Endodermal cell (in vitro differentiated cells): Measurements from ENCODE around the gene TBC1D19. TPM values are rescaled to one million over a fixed set of nuclear protein-coding genes. Genes with fewer than 3 reads are reported as not detected.

Source experiments
- DNase-seq: peaks from one replicate; pipeline ENCODE4 v3.0.0-alpha.2; 2017
- H3K27ac ChIP-seq: 2 replicates; pipeline ENCODE4 v1.5.1; 2013; ENCODE audit warnings: mild to moderate bottlenecking, low read depth, low read length, moderate library complexity
- H3K27me3 ChIP-seq: 2 replicates; pipeline ENCODE4 v1.6.1; 2013; ENCODE audit warnings: mild to moderate bottlenecking, low read length, moderate library complexity; ENCODE audit not compliant: insufficient read depth, control insufficient read depth, poor library complexity, severe bottlenecking
- H3K36me3 ChIP-seq: 2 replicates; pipeline ENCODE4 v1.7.0; 2013; ENCODE audit warnings: mild to moderate bottlenecking, low read length, moderate library complexity; ENCODE audit not compliant: control insufficient read depth, insufficient read depth
- H3K4me1 ChIP-seq: one replicate; pipeline ENCODE4 v1.7.0; 2013; ENCODE audit warnings: low read length; ENCODE audit not compliant: control insufficient read depth, insufficient read depth
- H3K4me3 ChIP-seq: 2 replicates; pipeline ENCODE4 v1.5.1; 2013; ENCODE audit warnings: mild to moderate bottlenecking, low read length, moderate library complexity
- H3K9ac ChIP-seq: 2 replicates; pipeline ENCODE4 v1.6.1; 2013; ENCODE audit warnings: mild to moderate bottlenecking, low read length, moderate library complexity; ENCODE audit not compliant: poor library complexity, severe bottlenecking; ENCODE audit errors: extremely low read depth
- H3K9me3 ChIP-seq: 2 replicates; pipeline ENCODE4 v1.6.1; 2013; ENCODE audit warnings: mild to moderate bottlenecking, low read length, moderate library complexity; ENCODE audit not compliant: control insufficient read depth
- H3K27ac Mint-ChIP-seq: 2 replicates; pipeline ENCODE4 v1.8.0; 2020; ENCODE audit warnings: mixed read lengths
- H3K27me3 Mint-ChIP-seq: 2 replicates; pipeline ENCODE4 v1.8.0; 2021; ENCODE audit warnings: mild to moderate bottlenecking, mixed read lengths; ENCODE audit not compliant: insufficient read depth
- H3K36me3 Mint-ChIP-seq: 2 replicates; pipeline ENCODE4 v1.8.0; 2020; ENCODE audit warnings: low read depth, mixed read lengths
- H3K4me1 Mint-ChIP-seq: 2 replicates; pipeline ENCODE4 v1.8.0; 2020; ENCODE audit warnings: mixed read lengths
- H3K4me3 Mint-ChIP-seq: 2 replicates; pipeline ENCODE4 v1.8.0; 2020; ENCODE audit warnings: mild to moderate bottlenecking, moderate library complexity, mixed read lengths
- H3K9me3 Mint-ChIP-seq: 2 replicates; pipeline ENCODE4 v1.8.0; 2020; ENCODE audit warnings: mild to moderate bottlenecking, mixed read lengths
- WGBS, 2 experiments: methylation state at CpG; one replicate each; pipeline versions ENCODE4 v1.1.5 to v1.1.7; 2013; ENCODE audit warnings: missing lambda C conversion rate in 2 of 2, mixed read lengths in 1 of 2; ENCODE audit not compliant: insufficient coverage in 1 of 2, insufficient read length in 1 of 2; 5-methylcytosine and 5-hydroxymethylcytosine counted together
- total RNA-seq, 2 donors: library from RNA; stranded (reverse); fragmentation: NEBNext Ultra II Directional in 1 of 2; extraction: Animal tissue kit (Norgen Biotek cat#: 25700) in 1 of 2; gene quantifications; 2 replicates in 1 of 2; 3 replicates in 1 of 2; pipeline ENCODE4 v1.2.1, GENCODE V29; 2021
- TF ChIP-seq, protein P1 (sequence below): fragments of 200-600 bp; sonication (generic); conservative IDR thresholded peaks from 2 replicates; pipeline ENCODE4 v1.5.0; 2021; ENCODE audit warnings: antibody characterized with exemption, mild to moderate bottlenecking

Gene TBC1D19
- total RNA-seq, 2 donors from 2014 or later: 7.0 to 9.9 TPM

DNA sequence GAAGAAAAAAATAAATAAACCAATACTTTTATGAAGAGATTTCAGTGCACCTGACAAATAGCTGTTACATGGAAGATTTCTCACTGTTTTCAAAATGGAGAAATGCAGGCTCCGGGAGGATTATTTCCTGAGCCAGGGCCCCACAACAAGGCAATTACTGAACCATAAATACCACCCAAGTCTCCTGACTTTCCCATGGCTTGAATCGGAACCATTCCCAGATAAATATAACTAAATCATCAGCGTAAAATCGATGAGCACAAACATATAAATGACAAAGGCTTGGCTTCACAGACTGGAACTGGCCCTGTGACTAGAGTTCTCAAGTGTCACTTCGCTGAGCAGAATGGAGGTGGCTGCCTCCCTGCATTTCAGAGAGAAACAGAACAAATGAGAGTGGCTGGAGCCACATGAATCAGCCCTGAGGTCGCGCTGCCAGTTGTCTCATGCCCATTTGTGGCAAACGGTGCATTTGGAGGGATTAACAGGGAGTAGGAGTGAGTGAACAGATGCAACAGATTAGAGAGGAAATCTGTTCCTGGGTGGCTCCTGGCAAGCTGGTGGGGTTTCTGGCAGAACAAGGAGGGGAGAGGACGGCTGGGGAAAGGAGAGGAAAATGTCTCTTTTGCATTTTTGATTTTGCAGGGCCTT, 219.5 kb downstream of the TBC1D19 start:
- no peak for DNase-seq
- peaks cover 3% of the 10 kb centered on the region for H3K9me3 Mint-ChIP-seq
- TF ChIP-seq, protein P1, sequence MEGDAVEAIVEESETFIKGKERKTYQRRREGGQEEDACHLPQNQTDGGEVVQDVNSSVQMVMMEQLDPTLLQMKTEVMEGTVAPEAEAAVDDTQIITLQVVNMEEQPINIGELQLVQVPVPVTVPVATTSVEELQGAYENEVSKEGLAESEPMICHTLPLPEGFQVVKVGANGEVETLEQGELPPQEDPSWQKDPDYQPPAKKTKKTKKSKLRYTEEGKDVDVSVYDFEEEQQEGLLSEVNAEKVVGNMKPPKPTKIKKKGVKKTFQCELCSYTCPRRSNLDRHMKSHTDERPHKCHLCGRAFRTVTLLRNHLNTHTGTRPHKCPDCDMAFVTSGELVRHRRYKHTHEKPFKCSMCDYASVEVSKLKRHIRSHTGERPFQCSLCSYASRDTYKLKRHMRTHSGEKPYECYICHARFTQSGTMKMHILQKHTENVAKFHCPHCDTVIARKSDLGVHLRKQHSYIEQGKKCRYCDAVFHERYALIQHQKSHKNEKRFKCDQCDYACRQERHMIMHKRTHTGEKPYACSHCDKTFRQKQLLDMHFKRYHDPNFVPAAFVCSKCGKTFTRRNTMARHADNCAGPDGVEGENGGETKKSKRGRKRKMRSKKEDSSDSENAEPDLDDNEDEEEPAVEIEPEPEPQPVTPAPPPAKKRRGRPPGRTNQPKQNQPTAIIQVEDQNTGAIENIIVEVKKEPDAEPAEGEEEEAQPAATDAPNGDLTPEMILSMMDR: no peak

DNA sequence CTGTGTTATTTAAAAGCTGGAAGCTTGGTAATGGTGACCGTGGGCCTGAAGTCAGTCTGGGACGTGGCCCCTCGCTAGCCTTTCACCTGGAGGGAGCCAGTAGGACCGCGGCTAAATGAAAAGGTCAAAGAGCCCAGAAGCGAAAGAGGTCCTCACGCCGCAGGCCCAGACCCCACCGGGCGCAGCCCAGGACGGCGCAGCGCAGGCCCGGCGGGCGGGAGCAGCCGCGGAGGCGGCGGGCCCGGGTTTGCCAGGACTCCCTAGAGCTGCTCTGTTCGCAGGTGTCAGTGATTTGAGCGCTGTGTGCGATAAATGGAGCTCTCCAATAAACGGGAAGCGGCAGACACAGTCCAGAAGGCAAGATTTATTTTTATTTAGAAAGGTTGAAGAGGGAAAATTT, 220.6 kb downstream of the TBC1D19 start:
- peaks cover 1% of the 10 kb centered on the region for H3K27me3 Mint-ChIP-seq
- 96 to 97% methylated on average over 24 to 26 of the region's 26 CpGs for WGBS, 2 experiments
- H3K27ac Mint-ChIP-seq: no peak overlapping the region
- no peak overlapping the region for H3K4me3 Mint-ChIP-seq
- TF ChIP-seq, protein P1: no peak
- H3K9me3 ChIP-seq: no peaks in the 10 kb centered on the region
- no peaks in the 10 kb centered on the region for H3K4me1 ChIP-seq
- no peak overlapping the region for H3K4me3 ChIP-seq
- H3K36me3 Mint-ChIP-seq: no peaks in the 10 kb centered on the region
- H3K27ac ChIP-seq: no peak overlapping the region
- no peak overlapping the region for H3K9ac ChIP-seq
- H3K9me3 Mint-ChIP-seq: peaks cover 3% of the 10 kb centered on the region
- no peak for DNase-seq
- H3K36me3 ChIP-seq: no peaks in the 10 kb centered on the region
- H3K27me3 ChIP-seq: no peaks in the 10 kb centered on the region
- peaks cover 7% of the 10 kb centered on the region for H3K4me1 Mint-ChIP-seq

More for the DNA sequence above, 219.5 kb downstream of the TBC1D19 start:
- Histone ChIP-seq H3K9me3 (no peaks in the 10 kb centered on the region), H3K9ac (no peak overlapping the region), H3K4me1 (no peaks in the 10 kb centered on the region), H3K4me3 (no peak overlapping the region), H3K27me3 (no peaks in the 10 kb centered on the region), H3K27ac (no peak overlapping the region), H3K36me3 (no peaks in the 10 kb centered on the region)
- H3K27ac Mint-ChIP-seq: no peak overlapping the region
- H3K4me1 Mint-ChIP-seq: peaks cover 7% of the 10 kb centered on the region
- 43 to 59% methylated on average over 4 to 9 of the region's 9 CpGs for WGBS, 2 experiments
- no peaks in the 10 kb centered on the region for H3K27me3 Mint-ChIP-seq
- H3K36me3 Mint-ChIP-seq: no peaks in the 10 kb centered on the region
- no peak overlapping the region for H3K4me3 Mint-ChIP-seq

DNA sequence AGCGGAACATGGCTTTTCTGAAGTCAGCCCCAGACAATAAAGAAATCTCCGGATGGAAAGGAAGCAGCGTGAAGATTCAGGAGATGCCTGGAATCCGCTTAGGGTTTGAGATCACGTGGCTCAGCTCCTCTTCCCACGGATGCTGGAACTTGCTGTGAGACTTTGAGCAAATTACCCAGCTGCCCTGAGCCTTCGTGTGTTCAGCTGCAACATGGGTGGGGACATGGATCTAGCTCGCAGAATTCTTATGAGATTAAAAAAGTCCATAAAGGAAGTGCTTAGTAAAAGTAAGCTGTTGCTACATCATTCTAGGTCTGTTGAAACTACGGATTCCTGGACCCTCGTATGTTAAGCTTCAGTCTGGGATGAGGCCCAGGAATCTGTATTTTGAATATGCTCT, 221.0 kb downstream of the TBC1D19 start:
- DNase-seq: no peak
- no peaks in the 10 kb centered on the region for H3K9me3 ChIP-seq
- no peak overlapping the region for H3K27ac ChIP-seq
- no peak overlapping the region for H3K9ac ChIP-seq
- no peaks in the 10 kb centered on the region for H3K4me1 ChIP-seq
- peaks cover 1% of the 10 kb centered on the region for H3K27me3 Mint-ChIP-seq
- peaks cover 3% of the 10 kb centered on the region for H3K9me3 Mint-ChIP-seq
- TF ChIP-seq, protein P1: no peak
- no peaks in the 10 kb centered on the region for H3K36me3 Mint-ChIP-seq
- 95 to 98% methylated on average over 8 to 10 of the region's 10 CpGs for WGBS, 2 experiments
- H3K27me3 ChIP-seq: no peaks in the 10 kb centered on the region
- H3K27ac Mint-ChIP-seq: no peak overlapping the region
- peaks cover 7% of the 10 kb centered on the region for H3K4me1 Mint-ChIP-seq
- H3K4me3 ChIP-seq: no peak overlapping the region
- no peak overlapping the region for H3K4me3 Mint-ChIP-seq
- H3K36me3 ChIP-seq: no peaks in the 10 kb centered on the region

Other genes with a start within 250 kb of the TBC1D19 start
- gene CCKAR, start 93.6 kb upstream of the TBC1D19 start, total RNA-seq: not detected